HepG2 (cell line): ENCODE measurements around the gene TRIM42. TPM values are rescaled to one million over a fixed set of nuclear protein-coding genes. Genes with fewer than 3 reads are reported as not detected.

ENCODE experiments used
- ATAC-seq: fragments of 200-7000 bp; cut with Tn5 transposase; 3 replicates; pipeline ENCODE4 v1.9.1; 2020; ENCODE audit warnings: mild to moderate bottlenecking, moderate library complexity
- BruUV-seq: library from RNA; stranded (reverse); fragments of 400-500 nt; replicated peaks from 2 replicates; lab custom pipeline; 2021; lab: Mats Ljungman, UMichigan
- CTCF ChIA-PET: fragments of 300-600 bp; formaldehyde crosslinking; extraction: SDS; loops from one replicate; lab custom pipeline; 2021; ENCODE audit warnings: low total read pairs, inconsistent platforms, low intra/inter-chr PET ratio; lab: Yijun Ruan, JAX
- POLR2A ChIA-PET: fragments of 350-600 bp; sonication (Branson Sonifier 250); formaldehyde crosslinking; loops from one replicate; lab custom pipeline; 2020; ENCODE audit warnings: antibody characterized with exemption, inconsistent platforms; lab: Yijun Ruan, JAX
- DNase-seq: peaks from one replicate; pipeline ENCODE4 v3.0.0-alpha.2; 2015; ENCODE audit warnings: low spot score
- FAIRE-seq: peaks from 3 replicates; lab custom pipeline; 2011; peaks lifted over from hg19 to GRCh38; lab: Jason Lieb, UNC
- H2AFZ ChIP-seq: one replicate; pipeline ENCODE4 v1.6.1; 2011; ENCODE audit warnings: low read length, inconsistent platforms
- H3K27ac ChIP-seq: fragments of 300-600 bp; 3 replicates; pipeline ENCODE4 v1.8.0; 2011; ENCODE audit warnings: mixed run types, mild to moderate bottlenecking, mixed read lengths, low read length, inconsistent platforms; ENCODE audit not compliant: insufficient read depth; ENCODE audit errors: extremely low read length
- H3K27me3 ChIP-seq, 2 experiments: fragments of 200-600 bp in 1 of 2; 2 replicates in 1 of 2; 3 replicates in 1 of 2; pipeline versions ENCODE4 v1.6.0 to v1.8.0; 2011; ENCODE audit warnings: low read length in 2 of 2, mild to moderate bottlenecking in 2 of 2, moderate library complexity in 2 of 2, inconsistent platforms in 1 of 2; ENCODE audit not compliant: insufficient read depth in 2 of 2, control insufficient read depth in 1 of 2
- H3K36me3 ChIP-seq, 2 experiments: fragments of 200-600 bp in 1 of 2; replicated peaks in 1 of 2; 2 replicates in 1 of 2; 3 replicates in 1 of 2; pipeline versions ENCODE4 v1.5.1 to v1.8.0; 2011; ENCODE audit warnings: low read length in 2 of 2, inconsistent platforms in 1 of 2; ENCODE audit not compliant: insufficient read depth in 2 of 2, control insufficient read depth in 1 of 2
- H3K4me1 ChIP-seq: 2 replicates; pipeline ENCODE4 v1.5.1; 2012; ENCODE audit warnings: low read length, inconsistent platforms; ENCODE audit not compliant: insufficient read depth
- H3K4me2 ChIP-seq: 2 replicates; pipeline ENCODE4 v1.6.0; 2011; ENCODE audit warnings: low read depth, low read length, inconsistent platforms
- H3K4me3 ChIP-seq, 3 experiments: fragments of 200-600 bp in 1 of 3; sonication (generic), shearing (Covaris generic) in 1 of 3; replicated peaks in 1 of 3; 2 replicates each; pipeline ENCODE4 v1.5.1; 2011 to 2016; ENCODE audit warnings: low read length in 3 of 3, inconsistent platforms in 2 of 3, low read depth in 2 of 3, mild to moderate bottlenecking in 2 of 3, control low read depth in 1 of 3, mixed read lengths in 1 of 3; ENCODE audit not compliant: insufficient read depth in 1 of 3
- H3K79me2 ChIP-seq: one replicate; pipeline ENCODE4 v1.6.1; 2011; ENCODE audit warnings: low read length, inconsistent platforms; ENCODE audit not compliant: insufficient read depth
- H3K9ac ChIP-seq: 2 replicates; pipeline ENCODE4 v1.6.0; 2011; ENCODE audit warnings: mild to moderate bottlenecking, low read depth, low read length, inconsistent platforms; ENCODE audit not compliant: insufficient read depth
- H3K9me3 ChIP-seq: 2 replicates; pipeline ENCODE4 v1.5.1; 2012; ENCODE audit warnings: mild to moderate bottlenecking, low read length
- H4K20me1 ChIP-seq: 2 replicates; pipeline ENCODE4 v1.6.0; 2011; ENCODE audit warnings: inconsistent platforms, mild to moderate bottlenecking, low read length, moderate library complexity; ENCODE audit not compliant: insufficient read depth
- ELF3 ChIP-seq: IDR thresholded peaks from 2 replicates; pipeline ENCODE4 v1.6.1; 2016; ENCODE audit warnings: missing genetic modification reagents, missing compliant biosample characterization
- ELF4 ChIP-seq: sonication (generic); formaldehyde crosslinking; IDR thresholded peaks from 2 replicates; pipeline ENCODE4 v1.5.0; 2020; ENCODE audit warnings: missing genetic modification reagents, mild to moderate bottlenecking, moderate library complexity, borderline replicate concordance
- KAT2B ChIP-seq: fragments of 150-350 bp; IDR thresholded peaks from 2 replicates; pipeline ENCODE4 v1.6.1; 2014; ENCODE audit warnings: low read depth, low read length, borderline replicate concordance
- MTA1 ChIP-seq: sonication (generic); formaldehyde crosslinking; IDR thresholded peaks from 2 replicates; pipeline ENCODE4 v1.4.0; 2020; ENCODE audit warnings: missing genetic modification reagents, mild to moderate bottlenecking, borderline replicate concordance
- USF2 ChIP-seq, 2 experiments: sonication (generic) in 1 of 2; formaldehyde crosslinking in 1 of 2; IDR thresholded peaks; 2 replicates each; pipeline versions ENCODE4 v1.5.1 to v1.6.1; 2011 to 2020; ENCODE audit warnings: borderline replicate concordance in 1 of 2, low read depth in 1 of 2, low read length in 1 of 2, mild to moderate bottlenecking in 1 of 2, missing genetic modification reagents in 1 of 2, moderate library complexity in 1 of 2
- ZBTB21 ChIP-seq: sonication (generic); formaldehyde crosslinking; IDR thresholded peaks from 2 replicates; pipeline ENCODE4 v1.4.0; 2020; ENCODE audit warnings: missing genetic modification reagents
- ZFP36L1 ChIP-seq: sonication (generic); formaldehyde crosslinking; IDR thresholded peaks from 2 replicates; pipeline ENCODE4 v1.8.0; 2022; ENCODE audit warnings: mild to moderate bottlenecking, missing genetic modification reagents, moderate library complexity
- ZGPAT ChIP-seq: IDR thresholded peaks from 2 replicates; pipeline ENCODE4 v1.6.1; 2016; ENCODE audit warnings: mild to moderate bottlenecking
- ZNF367 ChIP-seq: sonication (generic); formaldehyde crosslinking; IDR thresholded peaks from 2 replicates; pipeline ENCODE4 v1.4.0; 2020; ENCODE audit warnings: missing genetic modification reagents, borderline replicate concordance
- ZNF44 ChIP-seq: sonication (generic); formaldehyde crosslinking; IDR thresholded peaks from 2 replicates; pipeline ENCODE4 v1.5.1; 2020; ENCODE audit warnings: mild to moderate bottlenecking, missing genetic modification reagents
- ZNF556 ChIP-seq: sonication (generic); formaldehyde crosslinking; IDR thresholded peaks from 2 replicates; pipeline ENCODE4 v1.4.0; 2020; ENCODE audit warnings: mild to moderate bottlenecking, missing genetic modification reagents, borderline replicate concordance
- ZNF563 ChIP-seq: sonication (generic); formaldehyde crosslinking; IDR thresholded peaks from 2 replicates; pipeline ENCODE4 v1.8.0; 2022; ENCODE audit warnings: mild to moderate bottlenecking, moderate library complexity, missing genetic modification reagents
- ZNF567 ChIP-seq: sonication (generic); formaldehyde crosslinking; IDR thresholded peaks from 2 replicates; pipeline ENCODE4 v1.8.1; 2023; ENCODE audit warnings: mild to moderate bottlenecking, missing genetic modification reagents, borderline replicate concordance
- ZNF670 ChIP-seq: sonication (generic); formaldehyde crosslinking; IDR thresholded peaks from 2 replicates; pipeline ENCODE4 v1.8.0; 2022; ENCODE audit warnings: mild to moderate bottlenecking, missing genetic modification reagents, borderline replicate concordance
- ZNF782 ChIP-seq: sonication (generic); formaldehyde crosslinking; IDR thresholded peaks from 2 replicates; pipeline ENCODE4 v1.4.0; 2020; ENCODE audit warnings: missing genetic modification reagents, mild to moderate bottlenecking, borderline replicate concordance
- ZNF788 ChIP-seq: sonication (generic); formaldehyde crosslinking; IDR thresholded peaks from 2 replicates; pipeline ENCODE4 v1.5.0; 2020; ENCODE audit warnings: mild to moderate bottlenecking, missing genetic modification reagents, borderline replicate concordance
- in situ Hi-C: cut with HindIII; loops from 2 replicates; pipeline ENCODE4 v1.10.0; 2017; ENCODE audit warnings: low pct_unique_long_range_greater_than_20kb; ENCODE audit not compliant: extremely low pct_ligation_motif_present
- intact Hi-C: fragments of 100-400 bp; cut with micrococcal nuclease; formaldehyde crosslinking; loops from one replicate; pipeline ENCODE4 v1.10.0; 2022; ENCODE audit not compliant: unreplicated experiment
- polyA plus RNA-seq, 8 experiments: library from polyadenylated mRNA; depleted of rRNA in 3 of 8; stranded (reverse) in 7 of 8; unstranded in 1 of 8; fragments of >200 nt; fragmentation: Illumina TruSeq in 4 of 8; extraction: Trizol in 4 of 8; gene quantifications; 2 replicates each; pipeline versions ENCODE4 v1.2.1 to v1.2.3, GENCODE V29; 2011 to 2016; ENCODE audit warnings: low read depth in 4 of 8, missing spikeins in 1 of 8, mixed read lengths in 1 of 8; ENCODE audit not compliant: insufficient read depth in 1 of 8
- total RNA-seq, 5 experiments: library from RNA; depleted of rRNA; stranded (reverse); fragments of >200 nt; fragmentation: Illumina TruSeq; extraction: Trizol; gene quantifications; 2 replicates each; pipeline ENCODE4 v1.2.3, GENCODE V29; 2016; ENCODE audit warnings: low read depth in 1 of 5

Gene TRIM42
- total and polyA plus RNA-seq, 2 of the 13 experiments (the other 11 are each of a cell fraction or from before 2014, with no cell fraction given): not detected

GRCh38 chr3:140705954-140706353, 28.1 kb downstream of the TRIM42 start:
- intact Hi-C loops: no loop called here
- H3K9ac ChIP-seq: no peak overlapping the region
- H4K20me1 ChIP-seq: no peaks in the 10 kb centered on the region
- CTCF ChIA-PET: no interaction called here
- no peak overlapping the region for H2AFZ ChIP-seq
- H3K4me2 ChIP-seq: no peak overlapping the region
- no peaks in the 10 kb centered on the region for H3K27me3 ChIP-seq
- ATAC-seq: no peak
- peaks cover 8% of the 10 kb centered on the region; the same call in 1 of the 2 replicates for H3K9me3 ChIP-seq
- TF ChIP-seq ZBTB21 (CRISPR knock-in tag) (no peak), MTA1 (CRISPR knock-in tag) (no peak), ZNF556 (CRISPR knock-in tag) (no peak)
- TF ChIP-seq, all 625 proteins: peak for 0
- FAIRE-seq (no peak), DNase-seq (no peak)
- Histone ChIP-seq H3K27ac (no peak overlapping the region), H3K4me3 (no peak overlapping the region), H3K36me3 (no peaks in the 10 kb centered on the region), H3K4me1 (peaks cover 47% of the 10 kb centered on the region), H3K79me2 (no peaks in the 10 kb centered on the region)
- BruUV-seq: no TSS peak
- in situ Hi-C loops: loop anchor here (10.0 kb wide), 1 partner anchor 239 kb away; the partner anchor contains the start of gene SLC25A36
- POLR2A ChIA-PET: no interaction called here

DNA sequence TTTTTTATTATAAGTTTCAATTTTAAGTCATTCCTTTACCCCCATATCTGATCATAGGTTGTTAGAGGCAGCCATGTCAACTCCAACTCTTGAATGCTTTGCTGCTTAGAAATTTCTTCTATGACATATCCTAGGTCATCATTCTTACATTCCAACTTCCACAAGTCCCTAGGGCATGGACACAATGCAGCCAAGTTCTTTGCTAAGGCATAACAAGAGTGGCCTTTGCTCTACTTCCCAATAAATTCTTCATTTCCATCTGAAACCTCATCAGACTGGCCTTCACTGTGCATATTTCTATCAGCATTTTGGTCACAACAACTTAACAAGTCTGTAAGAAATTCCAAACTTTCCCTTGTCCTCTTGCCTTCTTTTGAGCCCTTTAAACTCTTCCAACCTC, 28.5 kb downstream of the TRIM42 start:
- FAIRE-seq (no peak), ATAC-seq (no peak), DNase-seq (no peak)
- H3K4me1 ChIP-seq: peaks cover 47% of the 10 kb centered on the region
- in situ Hi-C loops (loop anchor here (10.0 kb wide), 1 partner anchor 238 kb away; the partner anchor contains the start of gene SLC25A36), intact Hi-C loops (no loop called here)
- H3K27me3 ChIP-seq: no peaks in the 10 kb centered on the region
- H4K20me1 ChIP-seq: no peaks in the 10 kb centered on the region
- H3K36me3 ChIP-seq: no peaks in the 10 kb centered on the region
- no peak overlapping the region for H3K9ac ChIP-seq
- H3K9me3 ChIP-seq: peaks cover 8% of the 10 kb centered on the region; the same call in 1 of the 2 replicates
- H3K4me2 ChIP-seq: no peak overlapping the region
- ChIA-PET CTCF (no interaction called here), POLR2A (no interaction called here)
- BruUV-seq: no TSS peak
- no peak overlapping the region for H3K4me3 ChIP-seq
- no peak overlapping the region for H2AFZ ChIP-seq
- no peak overlapping the region for H3K27ac ChIP-seq
- H3K79me2 ChIP-seq: no peaks in the 10 kb centered on the region
- TF ChIP-seq ZNF788 (CRISPR knock-in tag) (no peak), ZNF567 (CRISPR knock-in tag) (no peak), ZFP36L1 (no peak), ZGPAT (CRISPR knock-in tag) (no peak), ELF4 (CRISPR knock-in tag) (no peak), KAT2B (no peak), ELF3 (no peak), ZNF670 (CRISPR knock-in tag) (no peak), ZNF44 (CRISPR knock-in tag) (no peak), ZNF367 (CRISPR knock-in tag) (no peak), USF2 (IDR thresholded peaks at IDR 0.05; ENCODE audit: low read depth, low read length) (no peak), USF2 (CRISPR knock-in tag; IDR thresholded peaks at IDR 0.05; ENCODE audit: borderline replicate concordance) (no peak), ZNF563 (no peak), ZNF782 (CRISPR knock-in tag) (no peak)
